Fibroblast of mammary gland (primary cell): ENCODE measurements around the gene ADAMTSL3.
"Not testable (repeated sequence)": the region's sequence is repeated elsewhere in the genome, so short reads cannot be mapped to it uniquely, and the experiment has no call there.

Experiments
- DNase-seq: peaks from one replicate; pipeline ENCODE4 v3.0.0-alpha.2; 2010; ENCODE audit warnings: low read depth
- H3K4me3 ChIP-seq: 2 replicates; pipeline ENCODE4 v1.5.1; 2011; ENCODE audit warnings: low read depth, mild to moderate bottlenecking, low read length, moderate library complexity; ENCODE audit not compliant: control insufficient read depth
- CTCF ChIP-seq: conservative IDR thresholded peaks from 2 replicates; pipeline ENCODE4 v1.5.1; 2011; ENCODE audit warnings: low read depth, low read length, inconsistent platforms; ENCODE audit not compliant: control insufficient read depth, insufficient read depth

The ADAMTSL3 gene

GRCh38 chr15:83697716-83698115 lies 43.8 kb downstream of the ADAMTSL3 start:
- TF ChIP-seq CTCF = no peak
- peak; percentile 6 for DNase-seq
- no peak overlapping the region for H3K4me3 ChIP-seq

GRCh38 chr15:83698294-83698693 lies 44.4 kb downstream of the ADAMTSL3 start:
- TF ChIP-seq CTCF = no peak
- DNase-seq = peak; percentile 92
- H3K4me3 ChIP-seq = no peak overlapping the region

- DNase-seq = no peak
- no peak overlapping the region for H3K4me3 ChIP-seq
Measured at GRCh38 chr15:83699028-83699427, 45.1 kb downstream of the ADAMTSL3 start.

GRCh38 chr15:83700082-83700481 lies 46.2 kb downstream of the ADAMTSL3 start:
- DNase-seq = no peak
- TF ChIP-seq CTCF = no peak

More at GRCh38 chr15:83699028-83699427, 45.1 kb downstream of the ADAMTSL3 start:
- no peak for TF ChIP-seq CTCF

GRCh38 chr15:83702314-83702713 lies 48.4 kb downstream of the ADAMTSL3 start:
- not testable (repeated sequence) for H3K4me3 ChIP-seq, DNase-seq

More at GRCh38 chr15:83700082-83700481, 46.2 kb downstream of the ADAMTSL3 start:
- H3K4me3 ChIP-seq = no peak overlapping the region

GRCh38 chr15:83708328-83708727 lies 54.4 kb downstream of the ADAMTSL3 start:
- no peak for TF ChIP-seq CTCF
- H3K4me3 ChIP-seq = no peak overlapping the region
- DNase-seq = no peak

- no peak for TF ChIP-seq CTCF
- H3K4me3 ChIP-seq = no peak overlapping the region
- peak; percentile 57 for DNase-seq
Measured at GRCh38 chr15:83709241-83709640, 55.3 kb downstream of the ADAMTSL3 start.

- no peak for TF ChIP-seq CTCF
- H3K4me3 ChIP-seq = no peak overlapping the region
Measured at GRCh38 chr15:83709811-83710210, 55.9 kb downstream of the ADAMTSL3 start.

More at GRCh38 chr15:83709811-83710210, 55.9 kb downstream of the ADAMTSL3 start:
- no peak for DNase-seq
